ENCODE data around the gene SFMBT2. TPM values are rescaled to one million over a fixed set of nuclear protein-coding genes. Genes with fewer than 3 reads are reported as not detected.

SFMBT2 gene
- total and polyA plus RNA-seq, 2 of the 13 experiments (the other 11 are each of a cell fraction or from before 2014, with no cell fraction given): 0.01 to 0.02 TPM

DNA sequence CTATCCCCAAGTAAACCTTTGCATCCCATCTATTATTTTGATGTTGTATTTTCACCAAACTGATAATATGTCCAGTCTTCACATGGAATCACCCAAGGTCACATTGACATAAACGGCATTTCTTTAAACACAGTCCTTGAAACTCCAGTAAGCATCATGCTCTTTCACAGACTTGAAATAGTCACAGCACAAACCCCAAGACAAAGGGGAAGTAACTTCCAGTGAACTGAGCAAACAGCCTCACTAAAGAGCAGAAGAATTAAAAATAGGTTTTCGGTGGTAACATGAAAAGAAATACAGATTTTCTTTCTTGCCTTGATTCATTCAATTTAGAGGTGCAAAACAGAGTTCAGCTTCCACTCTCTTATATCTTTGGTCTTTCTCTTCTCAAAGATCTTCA is 253.7 kb downstream of the SFMBT2 start (continued):
- TF ChIP-seq, protein P1, sequence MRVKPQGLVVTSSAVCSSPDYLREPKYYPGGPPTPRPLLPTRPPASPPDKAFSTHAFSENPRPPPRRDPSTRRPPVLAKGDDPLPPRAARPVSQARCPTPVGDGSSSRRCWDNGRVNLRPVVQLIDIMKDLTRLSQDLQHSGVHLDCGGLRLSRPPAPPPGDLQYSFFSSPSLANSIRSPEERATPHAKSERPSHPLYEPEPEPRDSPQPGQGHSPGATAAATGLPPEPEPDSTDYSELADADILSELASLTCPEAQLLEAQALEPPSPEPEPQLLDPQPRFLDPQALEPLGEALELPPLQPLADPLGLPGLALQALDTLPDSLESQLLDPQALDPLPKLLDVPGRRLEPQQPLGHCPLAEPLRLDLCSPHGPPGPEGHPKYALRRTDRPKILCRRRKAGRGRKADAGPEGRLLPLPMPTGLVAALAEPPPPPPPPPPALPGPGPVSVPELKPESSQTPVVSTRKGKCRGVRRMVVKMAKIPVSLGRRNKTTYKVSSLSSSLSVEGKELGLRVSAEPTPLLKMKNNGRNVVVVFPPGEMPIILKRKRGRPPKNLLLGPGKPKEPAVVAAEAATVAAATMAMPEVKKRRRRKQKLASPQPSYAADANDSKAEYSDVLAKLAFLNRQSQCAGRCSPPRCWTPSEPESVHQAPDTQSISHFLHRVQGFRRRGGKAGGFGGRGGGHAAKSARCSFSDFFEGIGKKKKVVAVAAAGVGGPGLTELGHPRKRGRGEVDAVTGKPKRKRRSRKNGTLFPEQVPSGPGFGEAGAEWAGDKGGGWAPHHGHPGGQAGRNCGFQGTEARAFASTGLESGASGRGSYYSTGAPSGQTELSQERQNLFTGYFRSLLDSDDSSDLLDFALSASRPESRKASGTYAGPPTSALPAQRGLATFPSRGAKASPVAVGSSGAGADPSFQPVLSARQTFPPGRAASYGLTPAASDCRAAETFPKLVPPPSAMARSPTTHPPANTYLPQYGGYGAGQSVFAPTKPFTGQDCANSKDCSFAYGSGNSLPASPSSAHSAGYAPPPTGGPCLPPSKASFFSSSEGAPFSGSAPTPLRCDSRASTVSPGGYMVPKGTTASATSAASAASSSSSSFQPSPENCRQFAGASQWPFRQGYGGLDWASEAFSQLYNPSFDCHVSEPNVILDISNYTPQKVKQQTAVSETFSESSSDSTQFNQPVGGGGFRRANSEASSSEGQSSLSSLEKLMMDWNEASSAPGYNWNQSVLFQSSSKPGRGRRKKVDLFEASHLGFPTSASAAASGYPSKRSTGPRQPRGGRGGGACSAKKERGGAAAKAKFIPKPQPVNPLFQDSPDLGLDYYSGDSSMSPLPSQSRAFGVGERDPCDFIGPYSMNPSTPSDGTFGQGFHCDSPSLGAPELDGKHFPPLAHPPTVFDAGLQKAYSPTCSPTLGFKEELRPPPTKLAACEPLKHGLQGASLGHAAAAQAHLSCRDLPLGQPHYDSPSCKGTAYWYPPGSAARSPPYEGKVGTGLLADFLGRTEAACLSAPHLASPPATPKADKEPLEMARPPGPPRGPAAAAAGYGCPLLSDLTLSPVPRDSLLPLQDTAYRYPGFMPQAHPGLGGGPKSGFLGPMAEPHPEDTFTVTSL (CRISPR knock-in tag; IDR thresholded peaks at IDR 0.05; ENCODE audit: borderline replicate concordance): no peak
- TF ChIP-seq ZNF207 (IDR thresholded peaks at IDR 0.05; ENCODE audit: borderline replicate concordance): no peak
- TF ChIP-seq, protein P2, sequence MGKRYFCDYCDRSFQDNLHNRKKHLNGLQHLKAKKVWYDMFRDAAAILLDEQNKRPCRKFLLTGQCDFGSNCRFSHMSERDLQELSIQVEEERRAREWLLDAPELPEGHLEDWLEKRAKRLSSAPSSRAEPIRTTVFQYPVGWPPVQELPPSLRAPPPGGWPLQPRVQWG (CRISPR knock-in tag; IDR thresholded peaks at IDR 0.05; ENCODE audit: borderline replicate concordance, low read depth): no peak

DNA sequence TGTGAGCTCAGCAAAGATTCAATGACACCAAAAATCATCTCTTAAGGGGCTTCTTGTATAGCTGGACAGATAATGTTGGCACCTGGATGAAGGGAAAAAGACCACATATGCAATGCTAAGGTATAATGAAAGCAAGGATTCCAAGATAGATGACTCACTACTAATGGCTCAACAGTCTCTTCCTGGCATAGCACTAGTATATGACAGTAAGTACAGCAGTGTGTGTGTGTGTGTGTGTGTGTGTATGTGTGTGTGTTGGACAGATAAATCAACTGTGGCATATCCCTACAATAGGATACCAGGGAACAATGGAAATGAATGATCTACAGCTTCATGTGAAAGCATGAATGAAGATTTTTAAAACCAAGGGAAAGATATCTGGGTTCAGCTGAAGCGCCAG is 257.1 kb downstream of the SFMBT2 start:
- Histone ChIP-seq H3K4me2 (ENCODE audit: low read depth, low read length) (no peak overlapping the region), H2AFZ (ENCODE audit: low read length) (no peak overlapping the region), H3K4me3 (replicated peaks in 1 of 3; ENCODE audit: insufficient read depth in 1 of 3, low read depth in 2 of 3, low read length in 3 of 3) (no peak overlapping the region), H4K20me1 (ENCODE audit: insufficient read depth, low read length) (no peaks in the 10 kb centered on the region), H3K36me3 (replicated peaks in 1 of 2; ENCODE audit: control insufficient read depth in 1 of 2, insufficient read depth in 2 of 2, low read length in 2 of 2) (no peaks in the 10 kb centered on the region), H3K79me2 (ENCODE audit: insufficient read depth, low read length) (no peaks in the 10 kb centered on the region), H3K27ac (ENCODE audit: extremely low read length, insufficient read depth, low read length) (no peak overlapping the region), H3K9me3 (ENCODE audit: low read length) (no peaks in the 10 kb centered on the region), H3K9ac (ENCODE audit: insufficient read depth, low read depth, low read length) (no peak overlapping the region), H3K4me1 (ENCODE audit: insufficient read depth, low read length) (no peaks in the 10 kb centered on the region), H3K27me3 (ENCODE audit: control insufficient read depth in 1 of 2, insufficient read depth in 2 of 2, low read length in 2 of 2) (no peaks in the 10 kb centered on the region; a peak in 1 of 5 replicates)
- POLR2A ChIA-PET: no interaction called here
- intact Hi-C loops (cut with micrococcal nuclease; ENCODE audit: unreplicated experiment) (no loop called here), in situ Hi-C loops (cut with HindIII; ENCODE audit: extremely low pct_ligation_motif_present, low pct_unique_long_range_greater_than_20kb) (no loop called here)
- CTCF ChIA-PET (ENCODE audit: low intra/inter-chr PET ratio, low total read pairs): no interaction called here
- no peak for FAIRE-seq
- 60% methylated on average over 1 of the region's 1 CpG for WGBS (ENCODE audit: low lambda C conversion rate)
- DNase-seq (ENCODE audit: low spot score): no peak
- BruUV-seq (replicated peaks): no TSS peak
- ATAC-seq: no peak
- no peak for TF ChIP-seq KDM5B (CRISPR knock-in tag; IDR thresholded peaks at IDR 0.05; ENCODE audit: borderline replicate concordance)
- TF ChIP-seq PRMT3 (CRISPR knock-in tag; IDR thresholded peaks at IDR 0.05; ENCODE audit: borderline replicate concordance, low read depth): no peak
- no peak for TF ChIP-seq MLLT10 (CRISPR knock-in tag; IDR thresholded peaks at IDR 0.05)
- TF ChIP-seq HINFP (CRISPR knock-in tag; IDR thresholded peaks at IDR 0.05; ENCODE audit: low read depth): no peak
- TF ChIP-seq ZNF891 (CRISPR knock-in tag; IDR thresholded peaks at IDR 0.05): no peak
- no peak for TF ChIP-seq SP4 (CRISPR knock-in tag; IDR thresholded peaks at IDR 0.05)
- TF ChIP-seq SP1 (IDR thresholded peaks at IDR 0.05): no peak
- no peak for TF ChIP-seq SP1 (CRISPR knock-in tag; IDR thresholded peaks at IDR 0.05)
- no peak for TF ChIP-seq ZNF776 (CRISPR knock-in tag; IDR thresholded peaks at IDR 0.05)
- TF ChIP-seq ZNF234 (CRISPR knock-in tag; conservative IDR thresholded peaks at IDR 0.05): no peak
- TF ChIP-seq CSRNP2 (CRISPR knock-in tag; conservative IDR thresholded peaks at IDR 0.05; ENCODE audit: low read depth): no peak
- no peak for TF ChIP-seq ARNT2 (CRISPR knock-in tag; IDR thresholded peaks at IDR 0.05; ENCODE audit: low read depth)
- TF ChIP-seq ZNF264 (CRISPR knock-in tag; IDR thresholded peaks at IDR 0.05): no peak

Measured in HepG2 (cell line).